A549 (cell line): Measurements from ENCODE around the gene PTEN. TPM values are rescaled to one million over a fixed set of nuclear protein-coding genes. Genes with fewer than 3 reads are reported as not detected.

Source experiments
- ATOH8 ChIP-seq: fragments of 250-450 bp; sonication (Bioruptor Pico); IDR thresholded peaks from 2 replicates; pipeline ENCODE4 v1.5.0; 2020; ENCODE audit warnings: low read depth, mild to moderate bottlenecking, moderate library complexity
- E2F6 ChIP-seq: IDR thresholded peaks from 2 replicates; pipeline ENCODE4 v1.6.1; 2012; ENCODE audit warnings: low read depth, borderline replicate concordance
- EHMT2 ChIP-seq: fragments of 200-600 bp; sonication (generic); IDR thresholded peaks from 2 replicates; pipeline ENCODE4 v1.6.1; 2016; ENCODE audit warnings: antibody characterized with exemption, low read depth, mild to moderate bottlenecking, moderate library complexity
- EP300 ChIP-seq, 2 experiments: fragments of >200 bp; sonication (Bioruptor Twin); formaldehyde crosslinking; IDR thresholded peaks; 2 replicates in 1 of 2; 3 replicates in 1 of 2; pipeline ENCODE4 v1.6.1; 2016 to 2017
- ESRRA ChIP-seq: fragments of 150-350 bp; IDR thresholded peaks from 2 replicates; pipeline ENCODE4 v1.6.1; 2014; ENCODE audit warnings: mild to moderate bottlenecking, low read length, borderline replicate concordance
- FOSL2 ChIP-seq, 2 experiments: fragments of 450-650 bp in 1 of 2; fragments of >200 bp in 1 of 2; sonication (Bioruptor Twin) in 1 of 2; formaldehyde crosslinking; IDR thresholded peaks; 2 replicates each; pipeline versions ENCODE4 v1.5.0 to v1.6.1; 2016 to 2020; ENCODE audit warnings: mild to moderate bottlenecking in 1 of 2, moderate library complexity in 1 of 2
- GATA3 ChIP-seq: IDR thresholded peaks from 2 replicates; pipeline ENCODE4 v1.6.1; 2012; ENCODE audit warnings: borderline replicate concordance
- HEYL ChIP-seq: fragments of 250-450 bp; sonication (Bioruptor Pico); IDR thresholded peaks from 2 replicates; pipeline ENCODE4 v1.8.0; 2021; ENCODE audit warnings: mild to moderate bottlenecking, moderate library complexity
- HMGXB4 ChIP-seq: fragments of 250-450 bp; sonication (Bioruptor Pico); IDR thresholded peaks from 2 replicates; pipeline ENCODE4 v1.5.0; 2021; ENCODE audit warnings: mild to moderate bottlenecking, moderate library complexity, borderline replicate concordance
- HOXB13 ChIP-seq: fragments of 250-450 bp; sonication (Bioruptor Pico); IDR thresholded peaks from 2 replicates; pipeline ENCODE4 v1.5.0; 2020; ENCODE audit warnings: low read depth, mild to moderate bottlenecking, moderate library complexity
- HOXB5 ChIP-seq: fragments of 250-450 bp; sonication (Bioruptor Pico); IDR thresholded peaks from 2 replicates; pipeline ENCODE4 v1.5.0; 2020; ENCODE audit warnings: mild to moderate bottlenecking, moderate library complexity
- JUNB ChIP-seq: fragments of >200 bp; sonication (Bioruptor Twin); formaldehyde crosslinking; IDR thresholded peaks from 2 replicates; pipeline ENCODE4 v1.6.1; 2016
- KDM1A ChIP-seq: fragments of 200-600 bp; sonication (generic); IDR thresholded peaks from 2 replicates; pipeline ENCODE4 v1.6.1; 2016; ENCODE audit warnings: low read depth, mild to moderate bottlenecking
- KDM5A ChIP-seq: fragments of 200-600 bp; sonication (generic); IDR thresholded peaks from 2 replicates; pipeline ENCODE4 v1.6.1; 2016; ENCODE audit warnings: antibody characterized with exemption, mild to moderate bottlenecking
- MAFK ChIP-seq: fragments of 450-650 bp; IDR thresholded peaks from 2 replicates; pipeline ENCODE4 v1.6.1; 2014; ENCODE audit not compliant: partially characterized antibody
- MAX ChIP-seq: IDR thresholded peaks from 2 replicates; pipeline ENCODE4 v1.6.1; 2012
- MAZ ChIP-seq: fragments of 150-350 bp; IDR thresholded peaks from 2 replicates; pipeline ENCODE4 v1.6.1; 2014; ENCODE audit warnings: antibody characterized with exemption, low read depth, low read length, borderline replicate concordance
- MYC ChIP-seq: IDR thresholded peaks from 2 replicates; pipeline ENCODE4 v1.6.1; 2012; ENCODE audit warnings: mild to moderate bottlenecking, inconsistent platforms, low read length, improper control_type of control experiment, borderline replicate concordance
- NFE2L2 ChIP-seq: fragments of 150-350 bp; conservative IDR thresholded peaks from 2 replicates; pipeline ENCODE4 v1.6.1; 2014; ENCODE audit warnings: low read length
- NPAS2 ChIP-seq: fragments of 250-450 bp; sonication (Bioruptor Pico); IDR thresholded peaks from 2 replicates; pipeline ENCODE4 v1.8.0; 2022; ENCODE audit warnings: mild to moderate bottlenecking, moderate library complexity, borderline replicate concordance
- PBX3 ChIP-seq: IDR thresholded peaks from 2 replicates; pipeline ENCODE4 v1.6.1; 2012
- PHF8 ChIP-seq: fragments of 200-600 bp; sonication (generic); IDR thresholded peaks from 2 replicates; pipeline ENCODE4 v1.6.1; 2016; ENCODE audit warnings: low read depth, mild to moderate bottlenecking, antibody characterized with exemption, moderate library complexity, borderline replicate concordance
- RAD21 ChIP-seq, 2 experiments: fragments of >200 bp in 1 of 2; sonication (Bioruptor Twin) in 1 of 2; formaldehyde crosslinking in 1 of 2; IDR thresholded peaks in 1 of 2; conservative IDR thresholded peaks in 1 of 2; 2 replicates in 1 of 2; 3 replicates in 1 of 2; pipeline ENCODE4 v1.6.1; 2012 to 2018; ENCODE audit warnings: inconsistent platforms in 1 of 2
- RARB ChIP-seq: fragments of 250-450 bp; sonication (Bioruptor Pico); IDR thresholded peaks from 2 replicates; pipeline ENCODE4 v1.8.0; 2021; ENCODE audit warnings: mild to moderate bottlenecking, moderate library complexity
- RCOR1 ChIP-seq: fragments of 150-350 bp; IDR thresholded peaks from 2 replicates; pipeline ENCODE4 v1.6.1; 2014; ENCODE audit warnings: antibody characterized with exemption, low read length, low read depth
- REST ChIP-seq: fragments of 200-600 bp; sonication (generic); IDR thresholded peaks from 2 replicates; pipeline ENCODE4 v1.6.1; 2016; ENCODE audit warnings: antibody characterized with exemption, mild to moderate bottlenecking, moderate library complexity
- RFX5 ChIP-seq: fragments of 450-650 bp; IDR thresholded peaks from 2 replicates; pipeline ENCODE4 v1.7.1; 2014; ENCODE audit warnings: antibody characterized with exemption, mild to moderate bottlenecking, moderate library complexity
- TFCP2L1 ChIP-seq: fragments of 250-450 bp; sonication (Bioruptor Pico); IDR thresholded peaks from 2 replicates; pipeline ENCODE4 v1.5.0; 2021; ENCODE audit warnings: mild to moderate bottlenecking
- USF2 ChIP-seq: fragments of 450-650 bp; IDR thresholded peaks from 2 replicates; pipeline ENCODE4 v1.6.1; 2014; ENCODE audit warnings: antibody characterized with exemption
- ZC3H11A ChIP-seq: fragments of 450-650 bp; IDR thresholded peaks from 2 replicates; pipeline ENCODE4 v1.6.1; 2014; ENCODE audit warnings: antibody characterized with exemption, mild to moderate bottlenecking
- ZFP36 ChIP-seq: fragments of 450-650 bp; IDR thresholded peaks from 2 replicates; pipeline ENCODE4 v1.6.1; 2014; ENCODE audit warnings: borderline replicate concordance; ENCODE audit not compliant: partially characterized antibody
- ZNF302 ChIP-seq: fragments of 250-450 bp; sonication (Bioruptor Pico); IDR thresholded peaks from 2 replicates; pipeline ENCODE4 v1.9.0; 2021; ENCODE audit warnings: inconsistent platforms, mild to moderate bottlenecking, moderate library complexity
- ZSCAN20 ChIP-seq: fragments of 250-450 bp; sonication (Bioruptor Pico); IDR thresholded peaks from 2 replicates; pipeline ENCODE4 v1.8.0; 2022; ENCODE audit warnings: mild to moderate bottlenecking, moderate library complexity
- polyA plus RNA-seq, 4 experiments: library from polyadenylated mRNA; depleted of rRNA in 3 of 4; stranded (reverse); fragments of >200 nt; fragmentation: RNase III in 1 of 4; extraction: RNeasy Plus Mini Kit Qiagen cat#74134 plus additional on column Dnase treatment in 1 of 4; gene quantifications; 2 replicates in 3 of 4; 3 replicates in 1 of 4; pipeline ENCODE4 v1.2.3, GENCODE V29; 2011 to 2017

PTEN gene
- polyA plus RNA-seq, 2 of the 4 experiments (the other 2 are of a cell fraction): 33.6 to 58.3 TPM

GRCh38 chr10:87861953-87862678 lies 1.3 kb upstream of the PTEN start (continued):
- 0 out of 2 replicates have a peak, but pooled peaks have one; percentile 34 for TF ChIP-seq EHMT2
- no peak for TF ChIP-seq REST
- no peak for TF ChIP-seq ZSCAN20 (CRISPR knock-in tag)
- TF ChIP-seq KDM1A: no peak
- no peak for TF ChIP-seq RCOR1
- TF ChIP-seq HOXB5 (CRISPR knock-in tag): peak; percentile 17; the same call in 1 of the 2 replicates
- TF ChIP-seq EP300 (IDR thresholded peaks at IDR 0.05): no peak
- TF ChIP-seq RARB (CRISPR knock-in tag): no peak
- no peak for TF ChIP-seq NFE2L2
- TF ChIP-seq ATOH8: 0 out of 2 replicates have a peak, but pooled peaks have one; percentile 40
- TF ChIP-seq ZFP36: no peak
- peak; percentile 88 for TF ChIP-seq MAZ
- TF ChIP-seq MAX: peak; percentile 96
- no peak for TF ChIP-seq ZC3H11A
- TF ChIP-seq GATA3: no peak; the same call in 1 of the 2 replicates
- TF ChIP-seq HEYL: no peak
- TF ChIP-seq FOSL2 (IDR thresholded peaks at IDR 0.05): no peak
- peak; percentile 53 for TF ChIP-seq FOSL2 (CRISPR knock-in tag; IDR thresholded peaks at IDR 0.05)
- TF ChIP-seq USF2: peak; percentile 94
- no peak for TF ChIP-seq RFX5
- no peak for TF ChIP-seq TFCP2L1 (CRISPR knock-in tag)
- no peak for TF ChIP-seq PHF8
- TF ChIP-seq ZNF302: no peak
- TF ChIP-seq NPAS2 (CRISPR knock-in tag): peak; percentile 94
- no peak for TF ChIP-seq JUNB
- TF ChIP-seq ESRRA: no peak; the same call in 1 of the 2 replicates
- no peak for TF ChIP-seq HMGXB4 (CRISPR knock-in tag)
- peak; percentile 90 for TF ChIP-seq PBX3
- no peak for TF ChIP-seq MAFK
- peak in 1 of 2 experiments; percentile 26; a peak in 1 of 5 replicates for TF ChIP-seq RAD21 (conservative IDR thresholded peaks at IDR 0.05 in 1 of 2, IDR thresholded peaks at IDR 0.05 in 1 of 2)
- TF ChIP-seq MYC: peak; percentile 82
- no peak for TF ChIP-seq KDM5A
- TF ChIP-seq E2F6: peak; percentile 91
- TF ChIP-seq HOXB13 (CRISPR knock-in tag): peak; percentile 70; the same call in 1 of the 2 replicates
